ENCODE measurements around the gene MOB2.
"Not testable (repeated sequence)": the region's sequence is repeated elsewhere in the genome, so short reads cannot be mapped to it uniquely, and the experiment has no call there.

The MOB2 gene

GRCh38 chr11:1513326-1514296 lies 27.0 kb upstream of the MOB2 start:
- TF ChIP-seq CTCF (conservative IDR thresholded peaks at IDR 0.05; ENCODE audit: low read depth, low read length): no peak
- no peak for DNase-seq (ENCODE audit: low read depth)
- H3K4me3 ChIP-seq (ENCODE audit: low read depth, low read length): no peak overlapping the region

- DNase-seq (ENCODE audit: low read depth); H3K4me3 ChIP-seq (ENCODE audit: low read depth, low read length): not testable (repeated sequence)
Observed at GRCh38 chr11:1512531-1513258, 26.1 kb upstream of the MOB2 start.

- TF ChIP-seq CTCF (conservative IDR thresholded peaks at IDR 0.05; ENCODE audit: low read depth, low read length): no peak
- no peak overlapping the region for H3K4me3 ChIP-seq (ENCODE audit: low read depth, low read length)
- DNase-seq (ENCODE audit: low read depth): no peak
Observed at GRCh38 chr11:1511937-1512496, 25.4 kb upstream of the MOB2 start.

- no peak for TF ChIP-seq CTCF (conservative IDR thresholded peaks at IDR 0.05; ENCODE audit: low read depth, low read length)
- no peak for DNase-seq (ENCODE audit: low read depth)
- no peak overlapping the region for H3K4me3 ChIP-seq (ENCODE audit: low read depth, low read length)
Observed at GRCh38 chr11:1510928-1511327, 24.3 kb upstream of the MOB2 start.

GRCh38 chr11:1510351-1510750 lies 23.8 kb upstream of the MOB2 start:
- H3K4me3 ChIP-seq (ENCODE audit: low read depth, low read length); DNase-seq (ENCODE audit: low read depth): not testable (repeated sequence)

- peak; percentile 16 for DNase-seq (ENCODE audit: low read depth)
- no peak overlapping the region for H3K4me3 ChIP-seq (ENCODE audit: low read depth, low read length)
- TF ChIP-seq CTCF (conservative IDR thresholded peaks at IDR 0.05; ENCODE audit: low read depth, low read length): no peak
Observed at GRCh38 chr11:1509626-1510255, 23.2 kb upstream of the MOB2 start.

GRCh38 chr11:1508986-1509385 lies 22.4 kb upstream of the MOB2 start:
- DNase-seq (ENCODE audit: low read depth): no peak
- H3K4me3 ChIP-seq (ENCODE audit: low read depth, low read length): no peak overlapping the region
- no peak for TF ChIP-seq CTCF (conservative IDR thresholded peaks at IDR 0.05; ENCODE audit: low read depth, low read length)
